ENCODE results near the gene SENP3. TPM values are rescaled to one million over a fixed set of nuclear protein-coding genes. Genes with fewer than 3 reads are reported as not detected.

Gene SENP3
- total and polyA plus RNA-seq, 2 of the 4 experiments (the other 2 are of a cell fraction): 82.4 to 120 TPM

- H3K4me2 ChIP-seq (ENCODE audit: low read depth, low read length): peak overlapping the region; percentile 51
- POLR2A ChIA-PET (ENCODE audit: unreplicated experiment): interaction anchor here (0.6 to 1.0 kb wide), 3 partner anchors 14 to 97 kb away, joined by 3 read pairs; no protein-coding TSS in a partner anchor
- H4K5ac ChIP-seq (ENCODE audit: low read depth, low read length): peak overlapping the region; percentile 95
- peak overlapping the region; percentile 92 for H2AK5ac ChIP-seq (ENCODE audit: low read depth, low read length)
- H3K4ac ChIP-seq (ENCODE audit: low read depth, low read length): peak overlapping the region; percentile 95
- H3K9ac ChIP-seq (ENCODE audit: low read depth, low read length): no peak overlapping the region
- H3K4me3 ChIP-seq (ENCODE audit: insufficient read depth, low read depth, low read length): no peak overlapping the region
- CTCF ChIA-PET: no interaction called here
- H2BK5ac ChIP-seq (ENCODE audit: low read depth, low read length, poor library complexity, severe bottlenecking): peak overlapping the region; percentile 87
- H3K27ac ChIP-seq (ENCODE audit: insufficient read depth, low read length): peak overlapping the region; percentile 93
- H4K20me1 ChIP-seq (ENCODE audit: insufficient read depth, low read length): peaks cover 27% of the 10 kb centered on the region
- peak overlapping the region; percentile 97 for H4K91ac ChIP-seq (ENCODE audit: insufficient read depth, low read depth, low read length)
- H2BK15ac ChIP-seq (ENCODE audit: low read depth, low read length): no peak overlapping the region
- H2BK20ac ChIP-seq (ENCODE audit: low read depth, low read length): no peak overlapping the region
- in situ Hi-C loops (cut with MboI; ENCODE audit: low sequenced_read_pairs): no loop called here
- no peaks in the 10 kb centered on the region for H3K27me3 ChIP-seq (ENCODE audit: control insufficient read depth, insufficient read depth, low read length)
- peak overlapping the region; percentile 58 for H3K14ac ChIP-seq (replicated peaks; ENCODE audit: low read depth, low read length)
- peak overlapping the region; percentile 100 for H2AK9ac ChIP-seq (replicated peaks; ENCODE audit: low read depth, low read length, poor library complexity)
- H2AFZ ChIP-seq (replicated peaks; ENCODE audit: low read length, poor library complexity): peak overlapping the region; percentile 99
- BruUV-seq (replicated peaks): no TSS peak
- dilution Hi-C loops (cut with HindIII; ENCODE audit: low sequenced_read_pairs, unreplicated experiment): no loop called here
- intact Hi-C loops (cut with micrococcal nuclease): no loop called here
- DNase-seq (no peak), ATAC-seq (ENCODE audit: low read depth) (no peak)
- 92% methylated on average over 15 of the region's 36 CpGs; no CpG with 5 or more reads in 1 of the 2 experiments for WGBS, 2 experiments (ENCODE audit: extremely low coverage in 2 of 2, insufficient read length in 1 of 2)
- H3K56ac ChIP-seq (ENCODE audit: extremely low read depth, insufficient read depth, low read length): no peak overlapping the region
- no peaks in the 10 kb centered on the region for H3K9me3 ChIP-seq (ENCODE audit: control insufficient read depth, insufficient read depth, low read length)
- H4K8ac ChIP-seq (ENCODE audit: low read depth in 2 of 2, low read length in 2 of 2): peak overlapping the region; percentile 63 to 95
- 0 out of 2 replicates have a peak overlapping the region, but pooled peaks have one; percentile 27 for H3K23ac ChIP-seq (ENCODE audit: low read depth, low read length)
- H3K9me1 ChIP-seq (ENCODE audit: insufficient read depth, low read length): peaks cover 30% of the 10 kb centered on the region
- peaks cover 20 to 79% of the 10 kb centered on the region in 2 experiments for H3K79me1 ChIP-seq (ENCODE audit: low read depth in 1 of 2, low read length in 2 of 2)
- H3K18ac ChIP-seq (ENCODE audit: low read depth, low read length): peak overlapping the region; percentile 10
- peaks cover 24% of the 10 kb centered on the region for H3K36me3 ChIP-seq (ENCODE audit: control insufficient read depth, insufficient read depth, low read length)
- H2BK120ac ChIP-seq (ENCODE audit: low read depth, low read length): peak overlapping the region; percentile 65; the same call in 1 of the 2 replicates
- TF ChIP-seq CTCF (conservative IDR thresholded peaks at IDR 0.05; ENCODE audit: low read depth, low read length) (no peak), MAZ (IDR thresholded peaks at IDR 0.05; ENCODE audit: borderline replicate concordance, low read depth, low read length) (no peak), RFX5 (IDR thresholded peaks at IDR 0.05; ENCODE audit: low read depth, low read length) (no peak), ELK1 (IDR thresholded peaks at IDR 0.05; ENCODE audit: borderline replicate concordance, low read depth, low read length) (no peak), USF2 (IDR thresholded peaks at IDR 0.05; ENCODE audit: low read depth, low read length) (no peak), SMC3 (IDR thresholded peaks at IDR 0.05; ENCODE audit: low read depth, low read length) (no peak), MAFK (IDR thresholded peaks at IDR 0.05; ENCODE audit: low read depth, low read length) (no peak), NFE2L2 (IDR thresholded peaks at IDR 0.05; ENCODE audit: low read depth, low read length) (no peak), POLR2A (IDR thresholded peaks at IDR 0.05; ENCODE audit: low read depth, low read length) (no peak), BHLHE40 (IDR thresholded peaks at IDR 0.05; ENCODE audit: low read depth, low read length) (no peak), MXI1 (IDR thresholded peaks at IDR 0.05; ENCODE audit: borderline replicate concordance, low read depth, low read length) (no peak)
- H3K4me1 ChIP-seq (ENCODE audit: control insufficient read depth, insufficient read depth, low read length): peaks cover 35% of the 10 kb centered on the region
Measured at GRCh38 chr17:7582396-7583252, 20.9 kb downstream of the SENP3 start.

All from IMR-90 (cell line).